KOPT-K1 (cell line): ENCODE results near the gene ATP2B2.

Experiments used
- H3K27ac ChIP-seq: fragments of 200-600 bp; sonication (generic); 2 replicates; pipeline ENCODE4 v1.5.1; 2016; ENCODE audit warnings: antibody characterized with exemption, mild to moderate bottlenecking, low read depth, low read length; ENCODE audit not compliant: poor library complexity, severe bottlenecking
- H3K36me3 ChIP-seq: fragments of 200-600 bp; sonication (generic); 2 replicates; pipeline ENCODE4 v1.5.1; 2017; ENCODE audit warnings: antibody characterized with exemption, mild to moderate bottlenecking, low read length, moderate library complexity; ENCODE audit not compliant: insufficient read depth
- H3K9me3 ChIP-seq: fragments of 200-600 bp; sonication (generic); 2 replicates; pipeline ENCODE4 v1.5.1; 2017; ENCODE audit warnings: antibody characterized with exemption, low read length, mild to moderate bottlenecking; ENCODE audit not compliant: insufficient read depth, poor library complexity, severe bottlenecking

Gene ATP2B2

GRCh38 chr3:10317961-10318350 lies 187.4 kb downstream of the ATP2B2 start:
- Histone ChIP-seq H3K36me3 (peaks cover 64% of the 10 kb centered on the region), H3K9me3 (no peaks in the 10 kb centered on the region), H3K27ac (no peak overlapping the region)

- H3K36me3 ChIP-seq: peaks cover 69% of the 10 kb centered on the region
- H3K27ac ChIP-seq: no peak overlapping the region
- H3K9me3 ChIP-seq: no peaks in the 10 kb centered on the region
Observed at GRCh38 chr3:10317311-10317960, 187.9 kb downstream of the ATP2B2 start.

- peaks cover 85% of the 10 kb centered on the region for H3K36me3 ChIP-seq
- H3K27ac ChIP-seq: no peak overlapping the region
- no peaks in the 10 kb centered on the region for H3K9me3 ChIP-seq
Observed at GRCh38 chr3:10315771-10316344, 189.5 kb downstream of the ATP2B2 start.

- no peak overlapping the region for H3K27ac ChIP-seq
- H3K9me3 ChIP-seq: no peaks in the 10 kb centered on the region
- H3K36me3 ChIP-seq: peaks cover 93% of the 10 kb centered on the region
Observed at GRCh38 chr3:10315101-10315500, 190.3 kb downstream of the ATP2B2 start.

GRCh38 chr3:10312861-10313260 lies 192.5 kb downstream of the ATP2B2 start:
- Histone ChIP-seq H3K36me3 (peaks cover 100% of the 10 kb centered on the region), H3K27ac (no peak overlapping the region), H3K9me3 (no peaks in the 10 kb centered on the region)

GRCh38 chr3:10312391-10312790 lies 193.0 kb downstream of the ATP2B2 start:
- Histone ChIP-seq H3K36me3 (peaks cover 99% of the 10 kb centered on the region), H3K27ac (no peak overlapping the region), H3K9me3 (no peaks in the 10 kb centered on the region)

GRCh38 chr3:10311710-10312109 lies 193.7 kb downstream of the ATP2B2 start:
- no peaks in the 10 kb centered on the region for H3K9me3 ChIP-seq
- peaks cover 99% of the 10 kb centered on the region for H3K36me3 ChIP-seq
- no peak overlapping the region for H3K27ac ChIP-seq

- Histone ChIP-seq H3K9me3 (no peaks in the 10 kb centered on the region), H3K27ac (no peak overlapping the region), H3K36me3 (peaks cover 98% of the 10 kb centered on the region)
Observed at GRCh38 chr3:10310578-10310977, 194.8 kb downstream of the ATP2B2 start.

GRCh38 chr3:10309736-10310135 lies 195.7 kb downstream of the ATP2B2 start:
- H3K9me3 ChIP-seq: no peaks in the 10 kb centered on the region
- H3K27ac ChIP-seq: no peak overlapping the region
- peaks cover 98% of the 10 kb centered on the region for H3K36me3 ChIP-seq

GRCh38 chr3:10308678-10309077 lies 196.7 kb downstream of the ATP2B2 start:
- no peak overlapping the region for H3K27ac ChIP-seq
- H3K36me3 ChIP-seq: peaks cover 98% of the 10 kb centered on the region
- no peaks in the 10 kb centered on the region for H3K9me3 ChIP-seq

- H3K9me3 ChIP-seq: no peaks in the 10 kb centered on the region
- H3K27ac ChIP-seq: no peak overlapping the region
- peaks cover 98% of the 10 kb centered on the region for H3K36me3 ChIP-seq
Observed at GRCh38 chr3:10306156-10306555, 199.2 kb downstream of the ATP2B2 start.

- Histone ChIP-seq H3K36me3 (peaks cover 98% of the 10 kb centered on the region), H3K27ac (no peak overlapping the region), H3K9me3 (no peaks in the 10 kb centered on the region)
Observed at GRCh38 chr3:10305331-10305902, 200.0 kb downstream of the ATP2B2 start.

- no peak overlapping the region for H3K27ac ChIP-seq
- H3K9me3 ChIP-seq: no peaks in the 10 kb centered on the region
- peaks cover 98% of the 10 kb centered on the region for H3K36me3 ChIP-seq
Observed at GRCh38 chr3:10304905-10305304, 200.5 kb downstream of the ATP2B2 start.

- H3K27ac ChIP-seq: no peak overlapping the region
- peaks cover 98% of the 10 kb centered on the region for H3K36me3 ChIP-seq
- H3K9me3 ChIP-seq: no peaks in the 10 kb centered on the region
Observed at GRCh38 chr3:10303785-10304184, 201.6 kb downstream of the ATP2B2 start.

- Histone ChIP-seq H3K27ac (no peak overlapping the region), H3K36me3 (peaks cover 95% of the 10 kb centered on the region), H3K9me3 (no peaks in the 10 kb centered on the region)
Observed at GRCh38 chr3:10303105-10303504, 202.3 kb downstream of the ATP2B2 start.

- Histone ChIP-seq H3K9me3 (no peaks in the 10 kb centered on the region), H3K36me3 (peaks cover 85% of the 10 kb centered on the region), H3K27ac (no peak overlapping the region)
Observed at GRCh38 chr3:10300087-10300486, 205.3 kb downstream of the ATP2B2 start.
